ENCODE data around the gene ADGRL1. TPM values are rescaled to one million over a fixed set of nuclear protein-coding genes. Genes with fewer than 3 reads are reported as not detected.

Gene ADGRL1
- total and polyA plus RNA-seq, 2 donors (not counting 1 experiment from before 2014, with no cell fraction given) = 1.7 to 3.5 TPM

- H4K20me1 ChIP-seq (ENCODE audit: control insufficient read depth, extremely low read depth, insufficient read depth, low read length) = no peaks in the 10 kb centered on the region
- no peaks in the 10 kb centered on the region for H3K27me3 ChIP-seq (ENCODE audit: control insufficient read depth, insufficient read depth, low read length)
- no peak overlapping the region for H3K4me2 ChIP-seq (ENCODE audit: extremely low read depth, insufficient read depth, low read length)
- peaks cover 5% of the 10 kb centered on the region for H3K36me3 ChIP-seq (ENCODE audit: control insufficient read depth, insufficient read depth, low read length)
- no peak overlapping the region for H3K9ac ChIP-seq (ENCODE audit: insufficient read depth, low read length)
- peaks cover 8% of the 10 kb centered on the region for H3K4me1 ChIP-seq (ENCODE audit: control insufficient read depth, extremely low read depth, insufficient read depth, low read length)
- TF ChIP-seq, protein P1, sequence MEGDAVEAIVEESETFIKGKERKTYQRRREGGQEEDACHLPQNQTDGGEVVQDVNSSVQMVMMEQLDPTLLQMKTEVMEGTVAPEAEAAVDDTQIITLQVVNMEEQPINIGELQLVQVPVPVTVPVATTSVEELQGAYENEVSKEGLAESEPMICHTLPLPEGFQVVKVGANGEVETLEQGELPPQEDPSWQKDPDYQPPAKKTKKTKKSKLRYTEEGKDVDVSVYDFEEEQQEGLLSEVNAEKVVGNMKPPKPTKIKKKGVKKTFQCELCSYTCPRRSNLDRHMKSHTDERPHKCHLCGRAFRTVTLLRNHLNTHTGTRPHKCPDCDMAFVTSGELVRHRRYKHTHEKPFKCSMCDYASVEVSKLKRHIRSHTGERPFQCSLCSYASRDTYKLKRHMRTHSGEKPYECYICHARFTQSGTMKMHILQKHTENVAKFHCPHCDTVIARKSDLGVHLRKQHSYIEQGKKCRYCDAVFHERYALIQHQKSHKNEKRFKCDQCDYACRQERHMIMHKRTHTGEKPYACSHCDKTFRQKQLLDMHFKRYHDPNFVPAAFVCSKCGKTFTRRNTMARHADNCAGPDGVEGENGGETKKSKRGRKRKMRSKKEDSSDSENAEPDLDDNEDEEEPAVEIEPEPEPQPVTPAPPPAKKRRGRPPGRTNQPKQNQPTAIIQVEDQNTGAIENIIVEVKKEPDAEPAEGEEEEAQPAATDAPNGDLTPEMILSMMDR (conservative IDR thresholded peaks at IDR 0.05 in 1 of 2, IDR thresholded peaks at IDR 0.05 in 1 of 2; ENCODE audit: low read depth in 1 of 2, low read length in 2 of 2) = no peak
- no peak for TF ChIP-seq EZH2 (IDR thresholded peaks at IDR 0.05; ENCODE audit: low read length, missing control alignments)
- no peak for DNase-seq (ENCODE audit: low read depth in 2 of 2)
- H3K27ac ChIP-seq (ENCODE audit: insufficient read depth, low read length) = no peak overlapping the region
- no peaks in the 10 kb centered on the region for H3K9me3 ChIP-seq (ENCODE audit: control insufficient read depth, insufficient read depth, low read depth, low read length)
- H3K4me3 ChIP-seq (replicated peaks in 1 of 4; ENCODE audit: control extremely low read depth in 1 of 4, insufficient read depth in 1 of 4, low read depth in 3 of 4, low read length in 4 of 4) = no peak overlapping the region
- H2AFZ ChIP-seq (ENCODE audit: low read length) = no peak overlapping the region
- H3K79me2 ChIP-seq (ENCODE audit: control insufficient read depth, insufficient read depth, low read length) = no peaks in the 10 kb centered on the region
Observed at GRCh38 chr19:14152713-14153112, 53.3 kb downstream of the ADGRL1 start.

GRCh38 chr19:14150770-14151661, 55.0 kb downstream of the ADGRL1 start:
- Histone ChIP-seq H4K20me1 (ENCODE audit: control insufficient read depth, extremely low read depth, insufficient read depth, low read length) (no peaks in the 10 kb centered on the region), H3K36me3 (ENCODE audit: control insufficient read depth, insufficient read depth, low read length) (no peaks in the 10 kb centered on the region), H3K9ac (ENCODE audit: insufficient read depth, low read length) (no peak overlapping the region), H3K27ac (ENCODE audit: insufficient read depth, low read length) (no peak overlapping the region), H3K4me2 (ENCODE audit: extremely low read depth, insufficient read depth, low read length) (no peak overlapping the region), H3K9me3 (ENCODE audit: control insufficient read depth, insufficient read depth, low read depth, low read length) (no peaks in the 10 kb centered on the region), H2AFZ (ENCODE audit: low read length) (no peak overlapping the region), H3K4me3 (replicated peaks in 1 of 4; ENCODE audit: control extremely low read depth in 1 of 4, insufficient read depth in 1 of 4, low read depth in 3 of 4, low read length in 4 of 4) (no peak overlapping the region), H3K4me1 (ENCODE audit: control insufficient read depth, extremely low read depth, insufficient read depth, low read length) (peaks cover 8% of the 10 kb centered on the region), H3K79me2 (ENCODE audit: control insufficient read depth, insufficient read depth, low read length) (no peaks in the 10 kb centered on the region), H3K27me3 (ENCODE audit: control insufficient read depth, insufficient read depth, low read length) (no peaks in the 10 kb centered on the region)
- no peak for DNase-seq (ENCODE audit: low read depth in 2 of 2)
- TF ChIP-seq, protein P1 (conservative IDR thresholded peaks at IDR 0.05 in 1 of 2, IDR thresholded peaks at IDR 0.05 in 1 of 2; ENCODE audit: low read depth in 1 of 2, low read length in 2 of 2) = no peak
- TF ChIP-seq EZH2 (IDR thresholded peaks at IDR 0.05; ENCODE audit: low read length, missing control alignments) = no peak

DNA sequence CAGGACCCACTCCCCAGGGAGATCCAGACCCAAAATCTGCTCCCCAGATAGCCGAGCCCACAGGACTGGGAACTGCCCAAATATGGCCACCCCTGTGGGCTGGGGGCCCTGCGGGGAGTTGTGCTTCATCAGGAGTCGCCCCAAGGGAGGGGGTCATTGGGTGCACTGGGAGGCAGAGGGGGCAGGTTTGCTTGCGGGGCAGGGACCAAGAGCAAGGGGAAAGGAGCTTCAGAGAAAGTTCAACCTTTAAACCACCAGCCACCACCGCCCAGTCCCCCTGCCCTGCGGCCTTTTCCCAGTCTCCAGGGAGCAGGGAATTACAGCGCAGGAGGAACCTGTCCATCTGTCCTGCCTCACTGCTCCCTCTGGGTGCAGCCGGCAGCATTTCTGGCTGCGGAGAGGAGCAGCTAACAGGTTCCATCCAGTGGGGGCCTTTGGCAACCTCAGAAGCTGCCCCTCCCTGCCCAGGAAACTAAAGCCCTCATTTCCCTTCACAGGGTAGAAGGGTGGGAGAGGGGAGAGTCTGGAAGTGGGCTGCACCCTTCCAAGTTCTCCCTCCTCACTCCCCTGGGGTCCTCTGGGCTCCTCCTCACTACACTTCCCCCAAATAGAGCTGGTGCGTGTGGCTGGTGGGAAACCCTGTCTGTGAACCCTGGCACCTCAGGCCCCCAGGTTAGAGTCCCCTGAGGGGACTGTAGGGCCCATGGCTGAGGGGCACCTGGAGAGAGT, 55.8 kb downstream of the ADGRL1 start:
- Histone ChIP-seq H3K9ac (ENCODE audit: insufficient read depth, low read length) (no peak overlapping the region), H3K4me3 (replicated peaks in 1 of 4; ENCODE audit: control extremely low read depth in 1 of 4, insufficient read depth in 1 of 4, low read depth in 3 of 4, low read length in 4 of 4) (peak overlapping the region in 1 of 4 experiments; percentile 42), H3K9me3 (ENCODE audit: control insufficient read depth, insufficient read depth, low read depth, low read length) (no peaks in the 10 kb centered on the region), H3K27ac (ENCODE audit: insufficient read depth, low read length) (no peak overlapping the region), H3K4me1 (ENCODE audit: control insufficient read depth, extremely low read depth, insufficient read depth, low read length) (peaks cover 8% of the 10 kb centered on the region), H3K4me2 (ENCODE audit: extremely low read depth, insufficient read depth, low read length) (peak overlapping the region; percentile 70), H4K20me1 (ENCODE audit: control insufficient read depth, extremely low read depth, insufficient read depth, low read length) (no peaks in the 10 kb centered on the region), H3K79me2 (ENCODE audit: control insufficient read depth, insufficient read depth, low read length) (no peaks in the 10 kb centered on the region), H3K27me3 (ENCODE audit: control insufficient read depth, insufficient read depth, low read length) (no peaks in the 10 kb centered on the region), H2AFZ (ENCODE audit: low read length) (no peak overlapping the region), H3K36me3 (ENCODE audit: control insufficient read depth, insufficient read depth, low read length) (no peaks in the 10 kb centered on the region)
- no peak for DNase-seq (ENCODE audit: low read depth in 2 of 2)
- TF ChIP-seq EZH2 (IDR thresholded peaks at IDR 0.05; ENCODE audit: low read length, missing control alignments) = no peak
- TF ChIP-seq, protein P1 (conservative IDR thresholded peaks at IDR 0.05 in 1 of 2, IDR thresholded peaks at IDR 0.05 in 1 of 2; ENCODE audit: low read depth in 1 of 2, low read length in 2 of 2) = peak in 1 of 2 donors; percentile 6
